Ramos (cell line): Measurements from ENCODE around the gene CCDC12.

Source experiments
- in situ Hi-C: fragments of 300-500 bp; cut with MboI; formaldehyde crosslinking; loops from one replicate; pipeline ENCODE4 v1.14.3; 2022; ENCODE audit warnings: low sequenced_read_pairs; ENCODE audit not compliant: unreplicated experiment

The CCDC12 gene

GRCh38 chr3:46901061-46901460 lies 75.5 kb downstream of the CCDC12 start:
- in situ Hi-C loops = no loop called here

GRCh38 chr3:46900356-46900755 lies 76.2 kb downstream of the CCDC12 start:
- in situ Hi-C loops = no loop called here

DNA sequence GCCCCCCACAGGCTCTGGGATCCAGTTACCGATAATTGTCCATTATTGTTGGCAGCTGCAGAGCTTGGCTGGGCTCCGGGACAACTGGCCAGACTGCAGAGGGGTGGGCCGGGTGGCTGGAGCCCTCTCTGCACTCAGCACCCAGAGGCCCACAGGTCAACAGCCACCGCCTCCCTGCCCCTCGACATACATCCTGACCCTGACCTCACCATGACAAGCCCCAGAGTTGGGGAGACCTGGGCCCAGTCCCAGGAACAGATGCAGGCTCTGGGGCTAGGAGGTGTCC lies 76.6 kb downstream of the CCDC12 start:
- in situ Hi-C loops = no loop called here

DNA sequence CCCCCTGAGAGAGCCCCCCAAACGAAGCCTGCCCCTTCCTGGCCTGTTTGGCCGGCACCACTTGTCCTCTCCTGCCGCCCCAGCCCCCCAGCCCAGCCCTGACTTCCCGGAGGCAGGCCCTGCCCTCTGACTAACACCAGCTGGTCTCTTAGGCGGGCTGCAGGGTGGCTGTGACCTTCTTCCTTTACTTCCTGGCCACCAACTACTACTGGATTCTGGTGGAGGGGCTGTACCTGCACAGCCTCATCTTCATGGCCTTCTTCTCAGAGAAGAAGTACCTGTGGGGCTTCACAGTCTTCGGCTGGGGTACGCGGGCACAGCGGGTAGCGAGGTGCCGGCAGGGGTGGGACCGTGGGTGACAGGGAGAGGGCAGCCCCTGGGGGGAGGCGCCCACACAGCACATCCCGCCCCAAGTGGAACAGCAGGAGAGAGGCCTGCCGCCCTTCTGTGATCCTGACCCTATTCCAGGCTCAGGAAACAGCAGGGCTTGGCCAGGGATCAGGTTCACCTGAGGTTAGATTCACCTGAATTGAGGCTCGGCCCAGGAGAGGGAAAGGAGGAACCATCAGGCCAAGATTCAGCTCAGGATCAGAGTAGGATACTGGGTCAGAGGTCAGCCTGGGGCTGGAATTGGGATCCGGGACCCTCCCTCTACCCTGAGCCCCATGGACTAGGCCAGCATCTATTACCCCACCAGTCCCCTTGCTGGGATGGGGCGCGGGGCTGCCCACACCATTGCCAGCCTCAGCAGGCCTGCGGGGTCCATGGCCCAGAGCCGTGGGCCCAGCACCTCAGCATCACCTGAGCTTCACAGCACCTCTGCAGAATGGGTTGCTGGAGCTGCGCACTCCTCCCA lies 77.2 kb downstream of the CCDC12 start:
- in situ Hi-C loops = loop anchor here (5.0 kb wide), 1 partner anchor 187 kb away; no protein-coding TSS in a partner anchor

GRCh38 chr3:46898321-46899150 lies 78.0 kb downstream of the CCDC12 start:
- in situ Hi-C loops = loop anchor here (5.0 kb wide), 1 partner anchor 186 kb away; no protein-coding TSS in a partner anchor

- in situ Hi-C loops = loop anchor here (5.0 kb wide), 1 partner anchor 186 kb away; no protein-coding TSS in a partner anchor
Measured at GRCh38 chr3:46897829-46898320, 78.7 kb downstream of the CCDC12 start.

DNA sequence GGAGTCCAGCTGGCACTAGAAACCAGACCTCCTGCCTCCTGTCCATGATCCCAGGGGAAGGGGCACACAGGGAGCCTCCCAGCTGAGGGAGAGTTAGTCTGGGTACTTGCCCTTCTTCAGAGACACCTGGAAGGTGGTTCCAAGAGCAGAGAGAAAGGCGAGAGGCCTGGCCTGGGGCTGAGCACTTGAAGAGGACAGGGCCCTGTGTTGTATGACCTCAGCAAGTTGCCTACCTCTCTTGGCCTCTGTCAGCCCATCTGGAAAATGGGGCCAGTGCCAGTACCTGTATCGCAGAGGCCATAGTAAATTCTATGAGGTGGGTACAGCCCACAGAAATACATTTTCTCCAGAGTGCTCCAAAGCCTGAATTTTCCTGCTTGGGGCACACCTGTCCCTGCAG lies 79.5 kb downstream of the CCDC12 start:
- in situ Hi-C loops = loop anchor here (5.0 kb wide), 1 partner anchor 185 kb away; no protein-coding TSS in a partner anchor

GRCh38 chr3:46896386-46896785 lies 80.2 kb downstream of the CCDC12 start:
- in situ Hi-C loops = loop anchor here (5.0 kb wide), 1 partner anchor 184 kb away; no protein-coding TSS in a partner anchor

DNA sequence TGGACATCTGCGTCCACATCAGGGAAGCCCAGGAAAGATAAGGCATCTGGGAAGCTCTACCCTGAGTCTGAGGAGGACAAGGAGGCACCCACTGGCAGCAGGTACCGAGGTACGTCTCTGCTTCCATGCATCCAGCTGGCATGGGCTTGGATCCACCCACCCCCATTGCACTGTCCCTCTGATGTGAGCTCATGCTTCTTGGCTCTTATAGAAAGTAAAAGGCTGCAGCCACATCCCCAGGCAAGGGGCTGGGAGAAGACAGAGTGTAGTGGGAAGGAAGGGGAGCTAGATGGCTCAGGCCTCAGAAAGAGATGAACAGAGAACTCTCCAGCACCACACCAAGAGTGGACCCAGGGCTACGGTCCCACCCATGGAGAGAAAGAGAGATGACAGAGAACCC lies 80.8 kb downstream of the CCDC12 start:
- in situ Hi-C loops = loop anchor here (5.0 kb wide), 1 partner anchor 183 kb away; no protein-coding TSS in a partner anchor

GRCh38 chr3:46895204-46895660 lies 81.3 kb downstream of the CCDC12 start:
- in situ Hi-C loops = loop anchor here (5.0 kb wide), 1 partner anchor 183 kb away; no protein-coding TSS in a partner anchor

GRCh38 chr3:46894256-46894655 lies 82.3 kb downstream of the CCDC12 start:
- in situ Hi-C loops = no loop called here

- in situ Hi-C loops = no loop called here
Measured at GRCh38 chr3:46893763-46894162, 82.8 kb downstream of the CCDC12 start.

- in situ Hi-C loops = no loop called here
Measured at GRCh38 chr3:46893146-46893748, 83.3 kb downstream of the CCDC12 start.

- in situ Hi-C loops = no loop called here
Measured at GRCh38 chr3:46892285-46893145, 84.0 kb downstream of the CCDC12 start.

DNA sequence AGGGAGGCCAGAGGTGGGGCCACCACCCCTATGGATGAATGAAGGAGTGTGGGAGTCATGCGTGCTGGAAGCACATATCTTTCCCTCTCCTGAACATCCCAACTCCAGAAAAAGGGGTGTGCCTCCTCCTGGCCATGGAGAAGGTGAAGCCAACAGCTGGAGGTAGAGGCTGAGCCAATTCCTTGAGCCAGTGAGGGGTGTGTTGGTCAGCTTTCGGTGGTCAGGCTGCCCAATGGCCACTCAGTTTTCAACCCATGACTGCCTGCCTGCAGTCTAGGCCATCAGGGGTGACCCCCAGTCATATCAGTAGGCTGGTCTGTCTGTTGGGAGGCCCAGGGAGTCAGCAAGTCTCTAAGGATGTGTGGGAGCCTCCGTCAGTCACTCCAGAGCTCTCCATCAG lies 85.4 kb downstream of the CCDC12 start:
- in situ Hi-C loops = no loop called here

DNA sequence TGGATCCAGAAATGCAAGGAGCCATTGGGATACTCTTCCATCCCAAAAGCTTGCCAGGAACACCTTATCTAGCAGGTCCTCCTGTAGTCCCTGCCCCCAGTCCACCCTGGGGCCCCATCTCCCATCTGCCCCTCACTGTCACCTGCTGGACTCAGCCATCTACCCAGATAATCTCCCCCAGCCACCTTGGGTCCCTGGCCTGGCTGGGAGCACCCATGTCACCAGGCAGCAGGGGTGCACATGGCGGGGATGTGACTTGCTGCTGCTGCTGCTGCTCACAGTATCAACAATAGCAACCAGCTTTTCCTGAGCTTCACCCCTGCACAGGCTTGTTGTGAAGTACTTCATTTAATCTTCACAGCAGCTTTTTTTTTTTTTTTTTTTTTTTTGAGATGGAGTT lies 86.4 kb downstream of the CCDC12 start:
- in situ Hi-C loops = no loop called here

- in situ Hi-C loops = no loop called here
Measured at GRCh38 chr3:46889381-46890110, 87.0 kb downstream of the CCDC12 start.

DNA sequence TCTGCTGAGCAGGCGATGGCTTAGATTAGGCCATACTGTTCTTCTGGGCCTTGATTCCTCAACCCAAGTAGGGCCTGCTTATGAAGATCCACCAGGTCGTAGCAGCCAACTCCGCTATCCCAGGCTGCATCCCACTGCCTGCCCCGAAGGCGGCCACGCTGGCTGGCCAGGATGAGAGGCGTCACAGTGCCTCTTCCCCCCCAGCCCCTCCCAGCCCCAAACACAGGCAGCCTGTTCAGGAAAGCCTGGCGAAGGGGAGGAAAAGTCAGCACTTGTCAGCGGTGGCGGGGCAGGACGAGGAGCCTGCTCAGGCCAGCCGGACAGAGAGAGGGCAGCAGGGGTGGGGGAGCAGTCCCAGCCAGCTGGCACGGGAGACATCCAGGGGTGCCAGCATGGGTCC lies 87.8 kb downstream of the CCDC12 start:
- in situ Hi-C loops = no loop called here

DNA sequence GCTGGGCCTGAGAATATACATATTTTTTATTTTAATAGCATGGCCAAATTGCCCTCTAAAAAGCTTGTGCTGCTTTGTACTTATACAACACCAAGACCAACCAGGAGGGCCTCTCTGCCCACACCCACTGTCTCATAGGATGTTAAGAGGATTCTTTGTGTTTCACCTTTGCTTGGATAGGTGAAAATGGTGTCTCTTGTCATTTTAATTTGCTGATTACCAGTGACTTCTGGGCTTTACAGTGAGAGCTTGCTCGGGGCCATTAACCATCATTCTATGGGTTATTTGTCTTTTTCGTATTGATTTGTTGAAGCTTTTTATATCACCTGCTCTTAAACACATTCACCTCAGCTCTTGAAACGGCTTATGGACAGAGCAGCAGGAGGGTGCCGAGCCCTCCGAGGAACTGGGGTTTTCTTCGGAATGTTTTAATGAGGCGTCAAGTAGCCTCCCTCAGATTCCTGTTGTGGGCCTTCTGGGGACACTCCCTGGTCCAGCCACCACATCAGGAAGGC lies 88.5 kb downstream of the CCDC12 start:
- in situ Hi-C loops = no loop called here
